Adipocyte (in vitro differentiated cells): Measurements from ENCODE around the gene GABARAPL1.
"Not testable (repeated sequence)": the region's sequence is repeated elsewhere in the genome, so short reads cannot be mapped to it uniquely, and the experiment has no call there.

ENCODE experiments used
- DNase-seq: peaks from one replicate; pipeline ENCODE4 v3.0.0-alpha.2; 2015; ENCODE audit warnings: low read depth
- H3K27me3 ChIP-seq: replicated peaks from 2 replicates; pipeline ENCODE4 v1.7.0; 2013; ENCODE audit warnings: mild to moderate bottlenecking, low read length, moderate library complexity; ENCODE audit not compliant: control insufficient read depth, insufficient read depth
- H3K36me3 ChIP-seq: 2 replicates; pipeline ENCODE4 v1.7.0; 2013; ENCODE audit warnings: low read length, mild to moderate bottlenecking, moderate library complexity; ENCODE audit not compliant: control insufficient read depth, insufficient read depth, severe bottlenecking
- H3K4me1 ChIP-seq: 2 replicates; pipeline ENCODE4 v1.7.0; 2013; ENCODE audit warnings: mild to moderate bottlenecking, low read length, moderate library complexity; ENCODE audit not compliant: control insufficient read depth, insufficient read depth
- H3K4me3 ChIP-seq: 2 replicates; pipeline ENCODE4 v1.7.0; 2013; ENCODE audit warnings: mild to moderate bottlenecking, low read length, moderate library complexity
- H3K9ac ChIP-seq: 2 replicates; pipeline ENCODE4 v1.7.0; 2013; ENCODE audit warnings: mild to moderate bottlenecking, low read length, moderate library complexity
- H3K9me3 ChIP-seq: 2 replicates; pipeline ENCODE4 v1.7.0; 2013; ENCODE audit warnings: mild to moderate bottlenecking, low read length, moderate library complexity; ENCODE audit not compliant: control insufficient read depth

GABARAPL1 gene

DNA sequence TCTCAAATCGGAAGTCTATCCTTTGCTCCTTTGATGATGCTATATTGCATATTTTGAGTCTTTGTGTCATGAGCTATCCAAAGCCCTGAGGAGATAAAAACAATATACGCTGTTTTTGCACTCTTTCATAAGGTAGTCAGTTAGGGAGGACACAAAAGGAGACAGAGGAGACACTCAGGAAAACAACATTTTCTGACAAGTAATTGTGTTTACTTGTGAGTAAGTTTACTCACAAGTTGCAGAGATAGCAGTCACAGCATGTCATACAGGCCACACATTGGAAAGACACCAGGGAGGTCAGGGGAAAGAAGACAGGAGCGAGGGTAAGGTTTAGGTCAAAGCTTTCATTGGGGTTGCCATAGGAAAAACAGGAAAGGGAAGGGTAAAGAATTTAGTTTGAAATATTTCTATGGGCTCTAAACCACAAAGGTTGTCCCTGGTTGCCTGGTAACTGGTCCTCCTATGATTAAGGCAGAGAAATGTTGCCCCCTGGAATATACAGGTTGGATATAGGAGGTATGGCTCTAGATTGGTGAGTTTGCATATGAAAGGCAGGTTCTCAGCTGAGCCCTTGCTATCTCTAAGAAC lies 7.4 kb upstream of the GABARAPL1 start:
- Histone ChIP-seq H3K9ac (no peak overlapping the region), H3K36me3 (no peaks in the 10 kb centered on the region), H3K27me3 (no peaks in the 10 kb centered on the region), H3K9me3 (no peaks in the 10 kb centered on the region), H3K4me3 (no peak overlapping the region), H3K4me1 (no peaks in the 10 kb centered on the region)
- peak; percentile 40 for DNase-seq

DNA sequence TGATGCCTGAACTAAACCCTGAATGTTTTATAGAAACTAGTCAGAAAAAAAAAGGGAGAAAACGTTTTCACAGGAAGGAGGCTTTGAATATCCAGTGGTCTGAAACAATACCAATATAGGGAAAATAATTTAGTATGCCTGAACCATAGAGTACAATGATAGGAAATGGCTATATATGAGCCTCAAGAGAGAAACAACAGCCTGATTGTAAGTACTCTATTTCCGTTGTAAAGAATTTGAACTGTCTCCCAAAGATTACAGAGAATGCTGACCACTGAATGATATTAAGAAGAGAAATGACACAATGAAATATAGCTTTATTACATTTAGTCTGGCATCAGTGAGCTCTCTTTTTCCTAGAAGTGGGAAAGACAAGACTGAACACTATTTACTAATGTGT lies 5.5 kb upstream of the GABARAPL1 start:
- Histone ChIP-seq H3K36me3 (no peaks in the 10 kb centered on the region), H3K4me3 (no peak overlapping the region), H3K27me3 (no peaks in the 10 kb centered on the region), H3K9me3 (no peaks in the 10 kb centered on the region), H3K9ac (no peak overlapping the region), H3K4me1 (no peaks in the 10 kb centered on the region)
- DNase-seq = no peak

DNA sequence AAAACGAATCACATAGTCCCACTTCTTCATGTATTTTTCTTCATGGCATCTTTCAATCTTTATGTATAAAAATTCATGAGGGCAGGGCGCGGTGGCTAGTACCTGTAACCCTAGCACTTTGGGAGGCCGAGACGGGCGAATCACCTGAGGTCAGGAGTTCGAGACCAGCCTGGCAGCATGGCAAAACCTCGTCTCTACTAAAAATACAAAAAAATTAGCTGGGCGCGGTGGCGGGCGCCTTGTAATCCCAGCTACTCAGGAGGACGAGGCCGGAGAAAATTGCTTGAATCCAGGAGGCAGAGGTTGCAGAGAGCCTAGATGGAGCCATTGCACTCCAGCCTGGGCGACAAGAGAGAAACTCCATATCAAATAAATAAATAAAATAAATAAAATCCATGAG lies 2.5 kb upstream of the GABARAPL1 start:
- Histone ChIP-seq H3K27me3 (no peaks in the 10 kb centered on the region), H3K4me1 (peaks cover 12% of the 10 kb centered on the region), H3K4me3 (no peak overlapping the region), H3K36me3 (no peaks in the 10 kb centered on the region), H3K9ac (no peak overlapping the region), H3K9me3 (no peaks in the 10 kb centered on the region)
- DNase-seq = no peak

DNA sequence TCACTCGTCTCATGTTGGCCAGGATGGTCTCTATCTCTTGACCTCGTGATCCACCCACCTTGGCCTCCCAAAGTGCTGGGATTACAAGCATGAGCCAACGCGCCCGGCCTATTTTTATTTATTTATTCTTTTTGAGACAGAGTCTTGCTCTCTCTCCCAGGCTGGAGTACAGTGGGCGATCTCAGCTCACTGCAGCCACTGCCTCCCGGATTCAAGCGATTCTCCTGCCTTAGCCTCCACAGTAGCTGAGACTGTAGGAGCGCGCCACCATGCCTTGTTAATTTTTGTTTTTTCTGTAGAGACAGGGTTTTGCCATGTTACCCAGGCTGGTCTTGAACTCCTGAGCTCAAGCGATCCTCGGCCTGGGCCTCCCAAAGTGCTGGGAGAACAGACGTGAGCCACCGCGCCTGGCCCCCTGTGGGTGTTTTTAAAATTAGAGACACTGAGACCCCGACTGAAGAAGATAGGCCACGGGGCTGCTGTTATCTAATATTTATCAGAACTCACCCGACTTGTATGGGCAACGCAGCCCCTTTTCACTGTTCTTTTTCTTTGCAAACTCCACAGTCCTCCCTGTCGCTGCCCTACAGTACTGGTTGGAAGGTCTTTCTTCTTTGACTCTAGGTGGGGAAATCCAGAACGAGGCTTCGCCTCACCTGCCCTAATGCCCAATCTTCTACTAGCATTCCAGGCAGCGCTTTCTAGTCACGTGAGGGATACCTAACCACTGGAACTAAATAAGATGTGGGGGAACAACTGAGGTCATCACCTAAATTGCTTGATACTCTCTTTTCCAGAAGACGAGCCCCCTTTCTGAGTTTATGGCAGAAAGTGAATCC lies 1.4 kb upstream of the GABARAPL1 start:
- no peak for DNase-seq

DNA sequence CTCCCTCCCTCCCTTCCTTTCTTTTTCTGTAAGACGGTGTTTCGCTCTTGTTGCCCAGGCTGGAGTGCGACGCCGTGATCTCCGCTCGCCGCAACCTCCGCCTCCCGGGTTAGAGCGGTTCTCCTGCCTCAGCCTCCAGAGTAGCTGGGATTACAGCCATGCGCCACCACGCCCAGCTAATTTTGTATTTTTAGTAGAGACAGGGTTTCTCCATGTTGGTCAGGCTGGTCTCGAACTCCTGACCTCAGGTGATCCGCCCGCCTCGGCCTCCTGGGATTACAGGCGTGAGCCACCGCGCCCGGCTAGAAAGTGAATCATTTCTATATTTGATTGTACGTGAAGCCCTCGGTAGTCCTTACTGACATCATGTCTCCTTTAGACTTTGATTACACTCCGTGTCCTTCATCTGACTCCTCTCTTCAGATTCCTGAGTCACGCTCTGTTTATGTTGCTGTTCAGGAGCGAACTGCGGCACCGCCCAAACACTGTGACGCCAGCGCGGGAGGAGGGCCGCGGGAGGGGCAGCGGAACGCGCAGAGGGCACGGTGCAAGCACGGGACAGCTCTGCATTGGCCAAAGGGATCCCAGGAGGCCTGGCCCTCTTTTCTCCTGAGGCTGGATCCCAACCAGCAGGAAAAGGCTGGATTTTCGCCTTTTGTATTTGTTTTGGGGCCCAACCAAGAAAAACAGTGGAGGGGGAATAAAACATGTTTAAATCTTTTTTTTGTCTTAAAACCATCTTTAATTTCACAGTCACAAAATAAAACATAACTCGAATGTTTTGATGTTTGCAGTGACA lies 538 bp upstream of the GABARAPL1 start:
- H3K36me3 ChIP-seq = no peaks in the 10 kb centered on the region
- DNase-seq = peak; percentile 99
- peak overlapping the region; percentile 99 for H3K4me3 ChIP-seq
- H3K4me1 ChIP-seq = peaks cover 16% of the 10 kb centered on the region
- peak overlapping the region; percentile 97 for H3K9ac ChIP-seq
- H3K27me3 ChIP-seq = no peaks in the 10 kb centered on the region
- no peaks in the 10 kb centered on the region for H3K9me3 ChIP-seq

More for the DNA sequence above, 1.4 kb upstream of the GABARAPL1 start:
- H3K9ac ChIP-seq = no peak overlapping the region
- H3K9me3 ChIP-seq = no peaks in the 10 kb centered on the region
- no peak overlapping the region for H3K4me3 ChIP-seq
- no peaks in the 10 kb centered on the region for H3K36me3 ChIP-seq
- H3K27me3 ChIP-seq = no peaks in the 10 kb centered on the region
- H3K4me1 ChIP-seq = peaks cover 16% of the 10 kb centered on the region

DNA sequence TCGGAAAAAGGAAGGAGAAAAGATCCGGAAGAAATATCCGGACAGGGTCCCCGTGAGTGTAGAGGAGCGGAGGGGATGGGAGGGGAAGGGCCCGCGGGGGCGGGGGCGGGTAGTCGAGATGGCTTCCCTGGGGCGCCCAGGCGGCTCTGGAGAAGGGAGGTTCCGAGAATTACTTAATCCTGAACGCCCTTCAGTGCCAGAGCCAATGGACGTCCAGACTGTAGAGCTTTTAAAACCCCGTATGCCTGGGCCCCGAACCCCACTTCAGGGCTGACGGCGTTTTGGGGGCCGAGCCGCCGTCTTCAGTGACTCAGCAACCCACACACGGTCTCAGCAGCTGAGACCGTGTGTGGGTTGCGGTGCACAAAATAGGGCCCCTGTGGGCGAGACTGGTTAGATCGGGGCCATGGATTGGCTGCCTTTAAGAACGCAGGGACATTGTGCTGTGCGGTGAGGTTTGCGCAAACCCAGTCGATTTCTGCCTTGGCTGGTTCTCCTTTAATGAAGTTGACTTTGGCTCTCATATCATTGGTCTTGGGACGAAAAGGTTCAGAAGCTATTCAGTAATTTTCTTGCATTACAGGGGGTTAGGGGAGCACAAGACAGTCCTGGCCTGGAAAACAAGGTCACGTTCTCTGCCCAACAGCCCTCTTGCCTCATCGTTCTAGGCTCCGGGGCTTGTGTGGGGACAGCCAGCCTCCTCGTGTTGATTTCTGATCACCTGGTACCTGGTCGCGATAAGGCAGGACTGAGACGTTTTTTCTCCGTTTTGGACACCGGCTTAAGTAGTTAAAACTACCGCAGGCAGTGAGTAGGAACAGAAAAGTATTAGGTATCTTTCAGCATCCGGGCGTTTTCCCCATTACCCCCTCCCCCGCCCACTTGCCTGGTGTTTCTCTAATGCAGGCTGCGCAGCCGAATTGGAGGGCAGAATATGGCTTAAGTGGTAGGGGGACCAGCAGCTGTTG lies 775 bp downstream of the GABARAPL1 start:
- peak overlapping the region; percentile 99 for H3K4me3 ChIP-seq
- H3K9ac ChIP-seq = peak overlapping the region; percentile 97
- peaks cover 16% of the 10 kb centered on the region for H3K4me1 ChIP-seq
- no peaks in the 10 kb centered on the region for H3K9me3 ChIP-seq
- no peaks in the 10 kb centered on the region for H3K27me3 ChIP-seq
- DNase-seq = peak; percentile 90
- peaks cover 3% of the 10 kb centered on the region for H3K36me3 ChIP-seq

DNA sequence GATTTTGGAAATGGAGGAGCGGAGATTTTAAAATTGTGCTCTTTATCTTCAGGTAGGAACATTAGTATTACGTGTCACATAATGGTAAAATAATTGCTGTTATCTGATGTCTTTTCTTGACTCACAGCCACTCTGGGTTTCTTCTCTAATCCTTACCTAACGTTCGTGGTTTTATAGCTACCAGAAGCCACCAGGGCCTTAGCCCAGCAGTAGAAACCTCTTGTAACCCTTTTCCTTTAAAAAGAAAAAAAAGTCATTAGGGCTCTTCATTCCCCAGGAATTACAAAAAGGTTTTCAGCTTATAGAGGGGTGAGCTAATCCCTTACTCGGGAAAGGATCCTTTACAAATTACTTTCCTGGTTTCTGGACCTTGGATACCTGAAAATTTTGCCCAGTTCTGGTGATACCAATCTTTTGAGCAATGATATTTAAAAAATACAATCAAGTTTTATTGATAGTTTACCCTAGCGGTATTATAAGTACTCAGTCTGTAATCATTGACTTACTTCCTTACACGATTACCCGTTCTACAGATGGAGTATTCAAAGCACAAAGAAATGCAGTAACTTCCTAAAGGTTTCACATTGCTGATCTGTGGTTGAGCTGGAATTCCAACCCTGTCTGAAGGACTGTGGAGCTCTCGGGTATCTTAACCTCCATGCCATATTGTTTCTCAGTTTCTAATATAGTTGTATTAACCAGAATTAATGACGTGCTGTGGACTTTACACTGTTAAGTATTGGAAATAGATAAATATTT lies 1.6 kb downstream of the GABARAPL1 start:
- DNase-seq = peak; percentile 76
- peak overlapping the region; percentile 97 for H3K9ac ChIP-seq
- no peaks in the 10 kb centered on the region for H3K27me3 ChIP-seq
- H3K36me3 ChIP-seq = peaks cover 7% of the 10 kb centered on the region
- peak overlapping the region; percentile 99 for H3K4me3 ChIP-seq
- H3K4me1 ChIP-seq = peaks cover 16% of the 10 kb centered on the region
- H3K9me3 ChIP-seq = no peaks in the 10 kb centered on the region

DNA sequence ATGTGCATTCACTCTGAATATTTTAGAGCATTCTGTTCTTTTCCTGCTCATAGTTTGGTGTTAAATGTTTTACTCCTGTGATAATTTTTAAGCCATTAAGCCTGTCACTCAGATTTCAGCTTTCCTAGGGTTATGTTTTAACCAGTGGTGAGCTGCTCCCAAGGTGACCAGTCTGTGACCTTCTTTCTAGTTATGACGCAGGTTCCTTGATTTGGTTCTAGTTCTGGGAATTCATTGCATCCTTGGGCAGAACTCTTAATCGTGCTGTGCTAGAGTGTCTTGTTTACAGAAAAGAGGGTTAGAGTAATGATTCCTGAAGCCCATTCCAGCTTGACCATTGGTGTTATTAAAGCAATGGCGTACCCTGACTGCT lies 2.2 kb downstream of the GABARAPL1 start:
- H3K4me3 ChIP-seq = peak overlapping the region; percentile 99
- peak overlapping the region; percentile 97 for H3K9ac ChIP-seq
- peaks cover 11% of the 10 kb centered on the region for H3K36me3 ChIP-seq
- H3K27me3 ChIP-seq = no peaks in the 10 kb centered on the region
- peak; percentile 26 for DNase-seq
- H3K4me1 ChIP-seq = peaks cover 16% of the 10 kb centered on the region
- no peaks in the 10 kb centered on the region for H3K9me3 ChIP-seq

DNA sequence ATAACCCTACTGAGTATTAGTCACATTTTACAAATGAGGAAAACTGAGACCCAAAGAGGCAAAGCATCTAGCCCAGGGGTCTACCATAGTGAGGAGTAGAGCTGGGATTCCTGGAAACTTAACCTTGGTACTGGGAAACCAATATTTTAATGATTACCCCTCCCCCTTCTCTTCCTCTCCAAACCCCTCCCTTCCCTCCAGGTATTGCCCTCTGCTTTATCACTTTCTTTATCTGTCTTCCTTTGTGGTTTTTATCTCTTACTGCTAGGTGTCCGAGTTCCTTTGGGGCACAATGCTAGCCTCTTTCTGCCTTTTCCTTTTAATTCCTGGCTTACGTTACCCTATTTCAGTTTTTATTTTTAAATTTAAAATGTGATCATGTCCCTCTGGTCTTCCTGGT lies 2.8 kb downstream of the GABARAPL1 start:
- no peak for DNase-seq
- Histone ChIP-seq H3K4me1 (peaks cover 17% of the 10 kb centered on the region), H3K4me3 (peak overlapping the region; percentile 99), H3K9me3 (no peaks in the 10 kb centered on the region), H3K36me3 (peaks cover 14% of the 10 kb centered on the region), H3K9ac (peak overlapping the region; percentile 97), H3K27me3 (no peaks in the 10 kb centered on the region)

DNA sequence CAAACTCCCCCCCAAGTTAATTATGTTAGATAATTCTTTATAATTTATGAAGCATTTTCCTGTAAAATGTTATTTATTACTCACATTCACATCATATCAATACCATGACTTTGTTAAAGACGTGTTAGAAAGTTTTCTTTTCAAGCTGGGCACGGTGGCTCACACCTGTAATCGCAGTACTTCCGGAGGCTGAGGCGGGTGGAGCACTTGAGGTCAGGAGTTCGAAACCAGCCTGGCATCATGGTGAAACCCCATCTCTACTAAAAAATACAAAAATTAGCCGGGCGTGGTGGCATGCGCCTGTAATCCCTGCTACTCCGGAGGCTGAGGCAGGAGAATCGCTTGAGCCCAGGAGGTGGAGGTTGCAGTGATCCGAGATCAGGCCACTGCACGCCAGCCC lies 3.3 kb downstream of the GABARAPL1 start:
- not testable (repeated sequence) for H3K27me3 ChIP-seq

More for the DNA sequence above, 3.3 kb downstream of the GABARAPL1 start:
- DNase-seq, H3K9me3 ChIP-seq, H3K9ac ChIP-seq: not testable (repeated sequence)
- H3K4me1 ChIP-seq = peaks cover 22% of the 10 kb centered on the region
- peak overlapping the region; percentile 99 for H3K4me3 ChIP-seq
- H3K36me3 ChIP-seq = peaks cover 18% of the 10 kb centered on the region
